OCI-LY1 (cell line): ENCODE results near the gene DDX10.

Source experiments
- H2AFZ ChIP-seq: fragments of 200-600 bp; sonication (generic), shearing (Covaris generic); 2 replicates; pipeline ENCODE4 v1.6.0; 2014; ENCODE audit warnings: antibody characterized with exemption, mild to moderate bottlenecking, low read length
- H3F3A ChIP-seq: fragments of 200-600 bp; sonication (generic), shearing (Covaris generic); 2 replicates; pipeline ENCODE4 v1.6.0; 2014; ENCODE audit warnings: mild to moderate bottlenecking, antibody characterized with exemption, low read length, moderate library complexity; ENCODE audit not compliant: insufficient read depth
- H3K27ac ChIP-seq: fragments of 200-600 bp; sonication (generic); 2 replicates; pipeline ENCODE4 v1.5.1; 2014; ENCODE audit warnings: low read length, mixed run types, mild to moderate bottlenecking, low read depth; ENCODE audit not compliant: poor library complexity, severe bottlenecking
- H3K27me3 ChIP-seq: fragments of 200-600 bp; sonication (generic); 2 replicates; pipeline ENCODE4 v1.6.0; 2014; ENCODE audit warnings: antibody characterized with exemption, mild to moderate bottlenecking, low read length, moderate library complexity; ENCODE audit not compliant: insufficient read depth
- H3K36me3 ChIP-seq: fragments of 200-600 bp; sonication (generic); 2 replicates; pipeline ENCODE4 v1.6.1; 2014; ENCODE audit warnings: mild to moderate bottlenecking, antibody characterized with exemption, low read length, moderate library complexity, mixed read lengths; ENCODE audit not compliant: insufficient read depth
- H3K4me1 ChIP-seq: fragments of 200-600 bp; sonication (generic); 2 replicates; pipeline ENCODE4 v1.5.1; 2014; ENCODE audit warnings: mild to moderate bottlenecking, low read length, moderate library complexity; ENCODE audit not compliant: insufficient read depth, severe bottlenecking
- H3K4me2 ChIP-seq: fragments of 200-600 bp; sonication (generic), shearing (Covaris generic); 2 replicates; pipeline ENCODE4 v1.6.1; 2014; ENCODE audit warnings: low read length
- H3K4me3 ChIP-seq: fragments of 200-600 bp; sonication (generic); 2 replicates; pipeline ENCODE4 v1.5.1; 2014; ENCODE audit warnings: low read length, low read depth, mild to moderate bottlenecking, mixed read lengths; ENCODE audit not compliant: poor library complexity, severe bottlenecking
- H3K79me2 ChIP-seq: fragments of 200-600 bp; shearing (Covaris generic); 2 replicates; pipeline ENCODE4 v1.6.1; 2016; ENCODE audit warnings: mixed run types, low read length, mixed read lengths; ENCODE audit not compliant: insufficient read depth
- H3K9ac ChIP-seq: fragments of 200-600 bp; sonication (generic), shearing (Covaris generic); 2 replicates; pipeline ENCODE4 v1.6.1; 2014; ENCODE audit warnings: mild to moderate bottlenecking, low read length, mixed read lengths
- H3K9me2 ChIP-seq: fragments of 200-600 bp; sonication (generic), shearing (Covaris generic); 2 replicates; pipeline ENCODE4 v1.6.1; 2014; ENCODE audit warnings: low read depth, mild to moderate bottlenecking, low read length, mixed read lengths
- H3K9me3 ChIP-seq: fragments of 200-600 bp; shearing (Covaris generic); 2 replicates; pipeline ENCODE4 v1.6.1; 2014; ENCODE audit warnings: low read length, mixed read lengths
- H4K20me1 ChIP-seq: fragments of 200-600 bp; sonication (generic), shearing (Covaris generic); 2 replicates; pipeline ENCODE4 v1.6.0; 2016; ENCODE audit warnings: mild to moderate bottlenecking, low read length; ENCODE audit not compliant: insufficient read depth
- CTCF ChIP-seq: fragments of 200-600 bp; sonication (generic), shearing (Covaris generic); IDR thresholded peaks from 2 replicates; pipeline ENCODE4 v1.5.1; 2017; ENCODE audit warnings: mild to moderate bottlenecking, antibody characterized with exemption, low read length, moderate library complexity, mixed read lengths
- EZH2 ChIP-seq: fragments of 200-600 bp; sonication (generic), shearing (Covaris generic); IDR thresholded peaks from 2 replicates; pipeline ENCODE4 v1.8.0; 2017; ENCODE audit warnings: borderline replicate concordance, mixed run types, mild to moderate bottlenecking, antibody characterized with exemption, low read length, moderate library complexity, mixed read lengths

DDX10 gene

GRCh38 chr11:108966206-108966605 is 301.3 kb downstream of the DDX10 start:
- Histone ChIP-seq H2AFZ (no peak overlapping the region), H3K36me3 (no peaks in the 10 kb centered on the region), H3K4me1 (no peaks in the 10 kb centered on the region), H3K9ac (no peak overlapping the region), H3K9me3 (no peaks in the 10 kb centered on the region), H3K9me2 (no peaks in the 10 kb centered on the region), H3K4me2 (no peak overlapping the region), H3F3A (no peaks in the 10 kb centered on the region), H4K20me1 (no peaks in the 10 kb centered on the region), H3K79me2 (no peaks in the 10 kb centered on the region), H3K27ac (no peak overlapping the region), H3K27me3 (no peaks in the 10 kb centered on the region), H3K4me3 (no peak overlapping the region)
- no peak for TF ChIP-seq EZH2
- TF ChIP-seq CTCF = no peak

GRCh38 chr11:108966978-108967377 is 302.1 kb downstream of the DDX10 start:
- Histone ChIP-seq H2AFZ (no peak overlapping the region), H3K9me2 (no peaks in the 10 kb centered on the region), H3K9ac (no peak overlapping the region), H3K4me1 (no peaks in the 10 kb centered on the region), H3F3A (no peaks in the 10 kb centered on the region), H3K4me2 (no peak overlapping the region), H3K27ac (no peak overlapping the region), H3K79me2 (no peaks in the 10 kb centered on the region), H3K4me3 (no peak overlapping the region), H4K20me1 (no peaks in the 10 kb centered on the region), H3K9me3 (no peaks in the 10 kb centered on the region), H3K36me3 (no peaks in the 10 kb centered on the region), H3K27me3 (no peaks in the 10 kb centered on the region)
- TF ChIP-seq EZH2 (no peak), CTCF (no peak)

- Histone ChIP-seq H4K20me1 (no peaks in the 10 kb centered on the region), H3K36me3 (no peaks in the 10 kb centered on the region), H3K4me3 (no peak overlapping the region), H3K79me2 (no peaks in the 10 kb centered on the region), H3K9me2 (no peaks in the 10 kb centered on the region), H3K4me2 (no peak overlapping the region), H3K4me1 (no peaks in the 10 kb centered on the region), H3K27me3 (no peaks in the 10 kb centered on the region), H3K27ac (no peak overlapping the region), H3K9ac (no peak overlapping the region), H3F3A (no peaks in the 10 kb centered on the region), H2AFZ (no peak overlapping the region), H3K9me3 (no peaks in the 10 kb centered on the region)
- no peak for TF ChIP-seq CTCF
- no peak for TF ChIP-seq EZH2
These were observed 302.7 kb downstream of the DDX10 start for GRCh38 chr11:108967571-108967970.
